IMR-90 (cell line): ENCODE results near the gene HSD17B8. TPM values are rescaled to one million over a fixed set of nuclear protein-coding genes. Genes with fewer than 3 reads are reported as not detected.

Experiments used
- ATAC-seq: fragments of 200-7000 bp; cut with Tn5 transposase; 2 replicates; pipeline ENCODE4 v1.9.1; 2020; ENCODE audit warnings: low read depth, mild to moderate bottlenecking, moderate library complexity
- BruUV-seq: library from RNA; stranded (reverse); fragments of 400-500 nt; replicated peaks from 2 replicates; lab custom pipeline; 2021; lab: Mats Ljungman, UMichigan
- CTCF ChIA-PET: fragments of 300-600 bp; formaldehyde crosslinking; extraction: SDS; loops from one replicate; lab custom pipeline; 2021; ENCODE audit warnings: antibody characterized with exemption; lab: Yijun Ruan, JAX
- POLR2A ChIA-PET: fragments of 300-600 bp; sonication (Branson Sonifier 250); formaldehyde crosslinking; loops from one replicate; lab custom pipeline; 2022; ENCODE audit warnings: antibody characterized with exemption; ENCODE audit not compliant: unreplicated experiment; lab: Charles Lee
- DNase-seq: peaks from one replicate; pipeline ENCODE4 v3.0.0; 2013
- H2AFZ ChIP-seq: replicated peaks from 2 replicates; pipeline ENCODE3; 2013; ENCODE audit warnings: low read length, mild to moderate bottlenecking; ENCODE audit not compliant: poor library complexity
- H2AK5ac ChIP-seq: 2 replicates; pipeline ENCODE4 v1.6.1; 2013; ENCODE audit warnings: low read depth, low read length, inconsistent platforms
- H2AK9ac ChIP-seq: replicated peaks from 2 replicates; pipeline ENCODE3; 2013; ENCODE audit warnings: mild to moderate bottlenecking, low read depth, low read length, moderate library complexity; ENCODE audit not compliant: poor library complexity
- H2BK120ac ChIP-seq: 2 replicates; pipeline ENCODE4 v1.6.1; 2013; ENCODE audit warnings: low read depth, low read length, inconsistent platforms
- H2BK15ac ChIP-seq: 3 replicates; pipeline ENCODE4 v1.6.1; 2013; ENCODE audit warnings: low read depth, low read length, inconsistent platforms
- H2BK20ac ChIP-seq: 2 replicates; pipeline ENCODE4 v1.6.1; 2013; ENCODE audit warnings: low read depth, mild to moderate bottlenecking, inconsistent platforms, low read length, moderate library complexity
- H2BK5ac ChIP-seq: 2 replicates; pipeline ENCODE4 v1.6.1; 2013; ENCODE audit warnings: mild to moderate bottlenecking, low read depth, low read length, inconsistent platforms; ENCODE audit not compliant: poor library complexity, severe bottlenecking
- H3K14ac ChIP-seq: replicated peaks from 2 replicates; pipeline ENCODE4 v1.6.1; 2013; ENCODE audit warnings: low read depth, low read length, inconsistent platforms
- H3K18ac ChIP-seq: 2 replicates; pipeline ENCODE4 v1.6.1; 2013; ENCODE audit warnings: low read depth, low read length, control low read depth
- H3K23ac ChIP-seq: 2 replicates; pipeline ENCODE4 v1.6.1; 2013; ENCODE audit warnings: low read depth, low read length, inconsistent platforms
- H3K27ac ChIP-seq: 2 replicates; pipeline ENCODE4 v1.5.1; 2013; ENCODE audit warnings: mild to moderate bottlenecking, control low read depth, low read length; ENCODE audit not compliant: insufficient read depth
- H3K27me3 ChIP-seq: 2 replicates; pipeline ENCODE4 v1.6.1; 2013; ENCODE audit warnings: low read length; ENCODE audit not compliant: control insufficient read depth, insufficient read depth
- H3K36me3 ChIP-seq: 2 replicates; pipeline ENCODE4 v1.6.1; 2013; ENCODE audit warnings: low read length, mixed read lengths; ENCODE audit not compliant: control insufficient read depth, insufficient read depth
- H3K4ac ChIP-seq: 2 replicates; pipeline ENCODE4 v1.6.1; 2013; ENCODE audit warnings: low read depth, low read length, inconsistent platforms
- H3K4me1 ChIP-seq: 2 replicates; pipeline ENCODE4 v1.6.1; 2013; ENCODE audit warnings: low read length, mixed read lengths; ENCODE audit not compliant: control insufficient read depth, insufficient read depth
- H3K4me2 ChIP-seq: 2 replicates; pipeline ENCODE4 v1.6.1; 2013; ENCODE audit warnings: low read depth, mild to moderate bottlenecking, control low read depth, low read length, moderate library complexity
- H3K4me3 ChIP-seq: 2 replicates; pipeline ENCODE4 v1.5.1; 2013; ENCODE audit warnings: low read depth, mild to moderate bottlenecking, control low read depth, low read length, moderate library complexity; ENCODE audit not compliant: insufficient read depth
- H3K56ac ChIP-seq: 2 replicates; pipeline ENCODE4 v1.6.1; 2013; ENCODE audit warnings: low read length, inconsistent platforms; ENCODE audit not compliant: insufficient read depth; ENCODE audit errors: extremely low read depth
- H3K79me1 ChIP-seq, 2 experiments: 2 replicates each; pipeline ENCODE4 v1.6.1; 2013; ENCODE audit warnings: low read length in 2 of 2, inconsistent platforms in 1 of 2, low read depth in 1 of 2
- H3K9ac ChIP-seq: 2 replicates; pipeline ENCODE4 v1.6.1; 2013; ENCODE audit warnings: low read depth, low read length, control low read depth
- H3K9me1 ChIP-seq: 2 replicates; pipeline ENCODE4 v1.6.1; 2013; ENCODE audit warnings: low read length, inconsistent platforms; ENCODE audit not compliant: insufficient read depth
- H3K9me3 ChIP-seq: 2 replicates; pipeline ENCODE4 v1.6.1; 2013; ENCODE audit warnings: low read length; ENCODE audit not compliant: control insufficient read depth, insufficient read depth
- H4K20me1 ChIP-seq: 2 replicates; pipeline ENCODE4 v1.6.1; 2013; ENCODE audit warnings: low read length, inconsistent platforms; ENCODE audit not compliant: insufficient read depth
- H4K5ac ChIP-seq: 2 replicates; pipeline ENCODE4 v1.6.1; 2013; ENCODE audit warnings: mild to moderate bottlenecking, low read depth, low read length, control low read depth
- H4K8ac ChIP-seq, 2 experiments: 2 replicates each; pipeline ENCODE4 v1.6.1; 2013; ENCODE audit warnings: low read depth in 2 of 2, low read length in 2 of 2, control low read depth in 1 of 2, inconsistent platforms in 1 of 2
- H4K91ac ChIP-seq: 2 replicates; pipeline ENCODE4 v1.6.1; 2013; ENCODE audit warnings: low read depth, low read length, inconsistent platforms; ENCODE audit not compliant: insufficient read depth
- BHLHE40 ChIP-seq: fragments of 150-350 bp; IDR thresholded peaks from 2 replicates; pipeline ENCODE4 v1.6.1; 2016; ENCODE audit warnings: mild to moderate bottlenecking, low read depth, low read length
- CEBPB ChIP-seq: IDR thresholded peaks from 2 replicates; pipeline ENCODE4 v1.6.1; 2012; ENCODE audit warnings: low read depth, low read length, improper control_type of control experiment
- CHD1 ChIP-seq: IDR thresholded peaks from 2 replicates; pipeline ENCODE4 v1.6.1; 2012; ENCODE audit warnings: low read depth, low read length, improper control_type of control experiment
- FOS ChIP-seq: fragments of 150-350 bp; IDR thresholded peaks from 2 replicates; pipeline ENCODE4 v1.6.1; 2016; ENCODE audit warnings: low read depth, low read length
- MAFK ChIP-seq: IDR thresholded peaks from 2 replicates; pipeline ENCODE4 v1.6.1; 2012; ENCODE audit warnings: low read depth, low read length, improper control_type of control experiment
- MAZ ChIP-seq: IDR thresholded peaks from 2 replicates; pipeline ENCODE4 v1.6.1; 2012; ENCODE audit warnings: low read depth, mild to moderate bottlenecking, low read length, improper control_type of control experiment, moderate library complexity, borderline replicate concordance
- MXI1 ChIP-seq: IDR thresholded peaks from 2 replicates; pipeline ENCODE4 v1.6.1; 2012; ENCODE audit warnings: low read depth, mild to moderate bottlenecking, low read length, moderate library complexity, borderline replicate concordance
- NFE2L2 ChIP-seq: fragments of 150-350 bp; IDR thresholded peaks from 2 replicates; pipeline ENCODE4 v1.6.1; 2016; ENCODE audit warnings: low read depth, mild to moderate bottlenecking, low read length
- POLR2A ChIP-seq: IDR thresholded peaks from 2 replicates; pipeline ENCODE4 v1.6.1; 2012; ENCODE audit warnings: mild to moderate bottlenecking, low read depth, low read length
- RAD21 ChIP-seq: IDR thresholded peaks from 2 replicates; pipeline ENCODE4 v1.6.1; 2012; ENCODE audit warnings: low read length, improper control_type of control experiment
- RCOR1 ChIP-seq: IDR thresholded peaks from 2 replicates; pipeline ENCODE4 v1.6.1; 2012; ENCODE audit warnings: mild to moderate bottlenecking, low read length, improper control_type of control experiment; ENCODE audit not compliant: insufficient replicate concordance
- RFX5 ChIP-seq: IDR thresholded peaks from 2 replicates; pipeline ENCODE4 v1.8.0; 2012; ENCODE audit warnings: low read depth, mild to moderate bottlenecking, low read length, moderate library complexity
- SMC3 ChIP-seq: fragments of 150-350 bp; IDR thresholded peaks from 2 replicates; pipeline ENCODE4 v1.6.1; 2016; ENCODE audit warnings: low read depth, mild to moderate bottlenecking, antibody characterized with exemption, low read length, moderate library complexity
- USF2 ChIP-seq: fragments of 150-350 bp; IDR thresholded peaks from 2 replicates; pipeline ENCODE4 v1.6.1; 2017; ENCODE audit warnings: mild to moderate bottlenecking, antibody characterized with exemption, low read length, low read depth
- WGBS, 2 experiments: methylation state at CpG; one replicate each; pipeline versions ENCODE4 v1.1.5 to v1.1.7; 2013; ENCODE audit warnings: missing lambda C conversion rate in 2 of 2; ENCODE audit not compliant: insufficient read length in 1 of 2; ENCODE audit errors: extremely low coverage in 2 of 2; 5-methylcytosine and 5-hydroxymethylcytosine counted together
- dilution Hi-C: fragments of 300-500 bp; cut with HindIII; formaldehyde crosslinking; loops from one replicate; pipeline ENCODE4 v1.14.3; 2018; ENCODE audit warnings: low sequenced_read_pairs; ENCODE audit not compliant: unreplicated experiment
- in situ Hi-C: fragments of 300-500 bp; cut with MboI; formaldehyde crosslinking; loops from 3 replicates; pipeline ENCODE4 v1.14.3; 2019; ENCODE audit warnings: low sequenced_read_pairs, inconsistent platforms, mixed read lengths
- intact Hi-C: fragments of 100-400 bp; cut with micrococcal nuclease; formaldehyde crosslinking; loops from 2 replicates; pipeline ENCODE4 v1.10.0; 2022
- polyA plus RNA-seq, 3 experiments: library from polyadenylated mRNA; depleted of rRNA; stranded (reverse); fragments of >200 nt; gene quantifications; 2 replicates each; pipeline ENCODE4 v1.2.3, GENCODE V29; 2012; ENCODE audit warnings: low replicate concordance in 1 of 3
- total RNA-seq: library from RNA; depleted of rRNA; stranded (reverse); fragments of >200 nt; gene quantifications from 2 replicates; pipeline ENCODE4 v1.2.3, GENCODE V29; 2012
- TF ChIP-seq, protein P1 (sequence below): fragments of 150-350 bp; IDR thresholded peaks from 2 replicates; pipeline ENCODE4 v1.6.1; 2016; ENCODE audit warnings: low read depth, mild to moderate bottlenecking, low read length, moderate library complexity, borderline replicate concordance
- TF ChIP-seq, protein P2 (sequence below): conservative IDR thresholded peaks from 2 replicates; pipeline ENCODE4 v1.5.1; 2012; ENCODE audit warnings: mild to moderate bottlenecking, low read depth, low read length, improper control_type of control experiment

The HSD17B8 gene
- total and polyA plus RNA-seq, 2 of the 4 experiments (the other 2 are of a cell fraction) = 1.6 to 4.3 TPM

DNA sequence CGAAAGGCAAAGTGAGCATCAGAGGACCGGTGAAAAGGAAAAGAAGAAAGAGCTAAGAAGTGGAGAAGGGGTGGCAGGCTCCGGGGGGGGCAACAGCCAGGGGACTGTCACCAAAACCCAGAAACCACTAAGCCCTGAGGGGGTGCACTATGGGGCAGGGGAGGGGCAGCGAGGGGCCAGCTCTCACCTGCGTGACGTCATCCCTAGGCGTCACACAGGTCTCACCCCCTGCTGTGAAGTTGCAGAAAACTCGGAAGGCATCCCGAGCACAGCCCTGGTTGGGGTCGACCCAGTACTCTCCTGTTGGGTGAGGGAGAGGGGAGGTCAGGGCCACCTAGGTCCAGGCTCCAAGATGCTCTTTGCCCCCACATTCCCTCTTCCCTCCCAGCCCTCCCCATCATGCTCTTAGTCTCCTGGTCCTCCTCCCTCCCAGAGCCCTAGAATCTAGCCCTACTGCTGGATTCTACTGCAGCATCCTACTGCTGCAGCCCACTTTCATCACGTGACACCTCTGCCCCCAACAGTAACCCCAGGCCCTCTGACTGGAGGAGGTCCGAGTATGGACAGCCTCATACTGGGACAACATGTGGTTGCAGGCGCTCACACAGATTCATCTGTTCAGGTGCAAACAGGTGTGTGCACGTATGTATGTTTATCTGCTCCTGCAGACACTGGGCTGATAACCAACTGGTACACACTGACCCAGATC is 39.6 kb upstream of the HSD17B8 start:
- Histone ChIP-seq H3K79me1 (no peaks in the 10 kb centered on the region), H2AK5ac (no peak overlapping the region), H3K4me1 (peaks cover 9% of the 10 kb centered on the region), H3K23ac (no peak overlapping the region), H4K20me1 (no peaks in the 10 kb centered on the region), H2AFZ (no peak overlapping the region), H2BK5ac (no peak overlapping the region), H3K4me2 (no peak overlapping the region), H2AK9ac (no peak overlapping the region), H4K8ac (no peak overlapping the region), H3K4me3 (no peak overlapping the region), H3K9ac (no peak overlapping the region), H2BK20ac (no peak overlapping the region), H3K9me1 (peaks cover 5% of the 10 kb centered on the region; the same call in 1 of the 2 replicates), H3K56ac (no peak overlapping the region), H3K9me3 (no peaks in the 10 kb centered on the region), H3K36me3 (no peaks in the 10 kb centered on the region), H3K4ac (no peak overlapping the region), H4K5ac (no peak overlapping the region), H3K27ac (no peak overlapping the region), H4K91ac (no peak overlapping the region), H2BK120ac (no peak overlapping the region), H3K18ac (no peak overlapping the region), H3K14ac (no peak overlapping the region), H3K27me3 (peaks cover 7% of the 10 kb centered on the region), H2BK15ac (no peak overlapping the region)
- no peak for DNase-seq
- no peak for ATAC-seq
- no TSS peak for BruUV-seq
- in situ Hi-C loops = loop anchor here (5.0 to 10.0 kb wide), 2 partner anchors 82 to 150 kb away; no protein-coding TSS in a partner anchor
- WGBS, 2 experiments = 81% methylated on average over 4 of the region's 14 CpGs; no CpG with 5 or more reads in 1 of the 2 experiments
- TF ChIP-seq, protein P1, sequence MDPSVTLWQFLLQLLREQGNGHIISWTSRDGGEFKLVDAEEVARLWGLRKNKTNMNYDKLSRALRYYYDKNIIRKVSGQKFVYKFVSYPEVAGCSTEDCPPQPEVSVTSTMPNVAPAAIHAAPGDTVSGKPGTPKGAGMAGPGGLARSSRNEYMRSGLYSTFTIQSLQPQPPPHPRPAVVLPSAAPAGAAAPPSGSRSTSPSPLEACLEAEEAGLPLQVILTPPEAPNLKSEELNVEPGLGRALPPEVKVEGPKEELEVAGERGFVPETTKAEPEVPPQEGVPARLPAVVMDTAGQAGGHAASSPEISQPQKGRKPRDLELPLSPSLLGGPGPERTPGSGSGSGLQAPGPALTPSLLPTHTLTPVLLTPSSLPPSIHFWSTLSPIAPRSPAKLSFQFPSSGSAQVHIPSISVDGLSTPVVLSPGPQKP = no peak
- no peak for TF ChIP-seq RFX5
- no peak for TF ChIP-seq MAZ
- TF ChIP-seq RAD21 = no peak
- no peak for TF ChIP-seq POLR2A
- TF ChIP-seq, protein P2, sequence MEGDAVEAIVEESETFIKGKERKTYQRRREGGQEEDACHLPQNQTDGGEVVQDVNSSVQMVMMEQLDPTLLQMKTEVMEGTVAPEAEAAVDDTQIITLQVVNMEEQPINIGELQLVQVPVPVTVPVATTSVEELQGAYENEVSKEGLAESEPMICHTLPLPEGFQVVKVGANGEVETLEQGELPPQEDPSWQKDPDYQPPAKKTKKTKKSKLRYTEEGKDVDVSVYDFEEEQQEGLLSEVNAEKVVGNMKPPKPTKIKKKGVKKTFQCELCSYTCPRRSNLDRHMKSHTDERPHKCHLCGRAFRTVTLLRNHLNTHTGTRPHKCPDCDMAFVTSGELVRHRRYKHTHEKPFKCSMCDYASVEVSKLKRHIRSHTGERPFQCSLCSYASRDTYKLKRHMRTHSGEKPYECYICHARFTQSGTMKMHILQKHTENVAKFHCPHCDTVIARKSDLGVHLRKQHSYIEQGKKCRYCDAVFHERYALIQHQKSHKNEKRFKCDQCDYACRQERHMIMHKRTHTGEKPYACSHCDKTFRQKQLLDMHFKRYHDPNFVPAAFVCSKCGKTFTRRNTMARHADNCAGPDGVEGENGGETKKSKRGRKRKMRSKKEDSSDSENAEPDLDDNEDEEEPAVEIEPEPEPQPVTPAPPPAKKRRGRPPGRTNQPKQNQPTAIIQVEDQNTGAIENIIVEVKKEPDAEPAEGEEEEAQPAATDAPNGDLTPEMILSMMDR = no peak
- no peak for TF ChIP-seq NFE2L2
- TF ChIP-seq CHD1 = no peak
- no peak for TF ChIP-seq CEBPB
- TF ChIP-seq SMC3 = no peak
- TF ChIP-seq RCOR1 = no peak
- TF ChIP-seq MXI1 = no peak
- no peak for TF ChIP-seq BHLHE40
- TF ChIP-seq FOS = no peak
- no peak for TF ChIP-seq MAFK
- no peak for TF ChIP-seq USF2
- CTCF ChIA-PET = no interaction called here
- dilution Hi-C loops = no loop called here
- intact Hi-C loops = no loop called here
- POLR2A ChIA-PET = no interaction called here
